GM19438 (cell line): Measurements from ENCODE around the gene TCEAL7.
"Not testable (repeated sequence)": the region's sequence is repeated elsewhere in the genome, so short reads cannot be mapped to it uniquely, and the experiment has no call there.

Experiments used
- ATAC-seq: cut with Tn5 transposase; IDR thresholded peaks from one replicate; pipeline ENCODE4 v1.9.1; 2021; ENCODE audit warnings: low read depth; ENCODE audit not compliant: unreplicated experiment

TCEAL7 gene

DNA sequence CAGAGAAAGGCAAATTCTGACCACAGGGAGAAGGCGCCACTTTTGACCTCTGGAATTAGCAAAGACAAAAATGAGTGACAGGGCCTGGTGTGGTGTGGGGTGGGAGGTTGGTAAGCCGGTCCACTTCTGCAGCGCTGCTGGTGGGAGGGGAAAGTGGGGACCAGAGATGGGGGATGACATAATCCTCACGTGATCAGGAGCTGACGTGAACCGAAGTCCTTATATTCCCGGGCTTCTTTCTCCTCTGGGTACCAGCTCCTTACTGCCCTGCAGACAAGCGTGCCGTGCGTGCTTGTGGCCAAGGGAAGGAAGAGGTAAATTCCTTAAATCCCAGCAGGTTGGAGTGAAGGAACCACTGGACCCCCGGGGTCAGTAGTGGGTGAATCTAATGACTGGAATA, at the start of gene TCEAL7:
TSS of gene TCEAL7 (plus strand) at position 249 of the 400 bp plus-strand sequence. CDS start 1,165 bp downstream, outside the sequence.
- no peak for ATAC-seq

DNA sequence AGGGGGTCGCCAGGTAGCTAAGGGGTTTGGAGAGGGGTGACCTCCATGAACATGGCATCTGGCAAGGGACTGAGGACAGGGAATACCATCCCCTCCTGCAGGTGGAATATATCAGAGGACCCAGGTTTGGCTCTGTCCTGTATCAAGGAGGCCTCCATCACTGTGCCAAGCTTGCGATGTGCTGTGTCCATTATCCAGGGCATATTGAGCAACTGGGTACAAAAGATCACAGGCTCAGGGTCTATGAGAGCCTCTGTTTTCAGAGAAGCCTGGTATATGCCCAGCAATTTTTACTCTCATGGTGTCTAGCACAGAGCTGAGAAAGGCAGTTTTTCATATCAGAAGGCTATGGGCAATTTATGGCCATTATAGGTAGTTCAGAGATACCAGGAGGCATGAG, 36.9 kb upstream of the TCEAL7 start:
- no peak for ATAC-seq

GRCh38 chrX:103304705-103305104, 25.3 kb upstream of the TCEAL7 start:
- no peak for ATAC-seq

DNA sequence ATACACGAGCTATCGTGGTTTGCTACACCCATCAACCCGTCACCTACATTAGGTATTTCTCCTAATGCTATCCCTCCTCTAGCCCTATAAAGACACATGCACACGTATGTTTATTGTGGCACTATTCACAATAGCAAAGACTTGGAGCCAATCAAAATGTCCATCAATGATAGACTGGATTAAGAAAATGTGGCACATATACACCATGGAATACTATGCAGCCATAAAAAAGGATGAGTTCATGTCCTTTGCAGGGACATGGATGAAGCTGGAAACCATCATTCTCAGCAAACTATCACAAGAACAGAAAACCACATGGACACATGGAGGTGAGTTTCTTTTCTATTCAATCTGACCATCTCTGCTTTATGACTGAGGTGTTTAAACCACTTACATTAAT, 24.4 kb upstream of the TCEAL7 start:
- not testable (repeated sequence) for ATAC-seq

DNA sequence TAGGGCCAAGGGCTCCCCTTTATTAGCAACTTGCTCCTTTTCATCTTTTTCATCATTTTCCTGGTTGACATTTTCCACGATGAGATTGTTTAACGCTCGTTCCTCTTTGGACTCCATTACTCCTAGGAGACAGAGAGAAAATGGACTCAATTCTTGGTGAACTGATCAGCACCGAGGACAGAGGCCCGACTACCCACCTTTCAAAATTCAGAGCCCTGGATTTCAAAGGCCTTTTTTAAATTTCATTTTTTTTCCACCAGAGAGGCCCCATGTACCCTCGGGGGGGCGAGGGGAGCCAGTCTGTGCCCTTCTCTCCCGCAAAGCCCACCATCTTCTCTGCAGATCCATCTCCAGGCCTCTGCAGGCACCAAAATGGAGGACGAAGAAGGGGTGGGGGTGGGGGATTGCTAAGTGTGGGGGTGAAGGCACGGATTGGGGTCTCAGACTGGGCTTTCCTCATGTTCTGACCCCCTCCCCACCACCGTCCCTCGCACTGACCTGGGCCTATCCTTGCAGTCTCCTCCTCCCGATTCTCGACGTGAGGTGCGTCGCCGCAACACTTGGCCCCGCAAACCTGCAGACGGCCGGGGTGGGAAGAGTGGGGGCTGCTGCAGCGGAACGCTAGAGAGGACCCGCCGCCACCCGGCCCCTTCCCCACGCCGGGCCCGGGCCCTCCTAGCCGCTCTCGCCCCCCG, 20.0 kb upstream of the TCEAL7 start:
- ATAC-seq: no peak

- peak; percentile 99 for ATAC-seq
These were observed 19.3 kb upstream of the TCEAL7 start, which contains the start of gene BEX2 for GRCh38 chrX:103310555-103311398. TSS of gene BEX2 (minus strand) at chrX:103310990. CDS start at chrX:103309976, 1,014 bp downstream.

DNA sequence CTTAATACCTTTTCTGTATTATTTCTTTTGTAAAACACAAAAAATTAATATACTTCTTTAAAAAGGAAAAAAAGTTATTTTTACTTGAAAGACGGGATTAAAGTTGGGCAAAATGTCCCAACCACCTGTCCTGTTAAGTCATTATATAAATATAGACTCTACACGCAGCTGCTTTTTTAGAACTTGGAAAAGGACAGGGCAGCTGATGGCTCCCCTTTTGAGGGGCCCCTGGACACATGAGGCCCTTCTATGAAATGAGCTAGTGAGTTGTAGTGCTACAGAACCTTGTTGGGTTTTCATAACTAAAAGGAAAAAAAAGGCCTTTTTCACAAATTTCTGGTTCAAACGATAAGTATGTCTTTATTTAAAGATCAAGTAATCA, 18.6 kb upstream of the TCEAL7 start:
- ATAC-seq: no peak

GRCh38 chrX:103330681-103331288, 746 bp downstream of the TCEAL7 start:
- no peak for ATAC-seq

GRCh38 chrX:103338663-103339062, 8.6 kb downstream of the TCEAL7 start:
- no peak for ATAC-seq

- peak; percentile 62 for ATAC-seq
These were observed 13.1 kb downstream of the TCEAL7 start for GRCh38 chrX:103343105-103343504.

- ATAC-seq: no peak
These were observed 14.6 kb downstream of the TCEAL7 start for GRCh38 chrX:103344606-103345005.

DNA sequence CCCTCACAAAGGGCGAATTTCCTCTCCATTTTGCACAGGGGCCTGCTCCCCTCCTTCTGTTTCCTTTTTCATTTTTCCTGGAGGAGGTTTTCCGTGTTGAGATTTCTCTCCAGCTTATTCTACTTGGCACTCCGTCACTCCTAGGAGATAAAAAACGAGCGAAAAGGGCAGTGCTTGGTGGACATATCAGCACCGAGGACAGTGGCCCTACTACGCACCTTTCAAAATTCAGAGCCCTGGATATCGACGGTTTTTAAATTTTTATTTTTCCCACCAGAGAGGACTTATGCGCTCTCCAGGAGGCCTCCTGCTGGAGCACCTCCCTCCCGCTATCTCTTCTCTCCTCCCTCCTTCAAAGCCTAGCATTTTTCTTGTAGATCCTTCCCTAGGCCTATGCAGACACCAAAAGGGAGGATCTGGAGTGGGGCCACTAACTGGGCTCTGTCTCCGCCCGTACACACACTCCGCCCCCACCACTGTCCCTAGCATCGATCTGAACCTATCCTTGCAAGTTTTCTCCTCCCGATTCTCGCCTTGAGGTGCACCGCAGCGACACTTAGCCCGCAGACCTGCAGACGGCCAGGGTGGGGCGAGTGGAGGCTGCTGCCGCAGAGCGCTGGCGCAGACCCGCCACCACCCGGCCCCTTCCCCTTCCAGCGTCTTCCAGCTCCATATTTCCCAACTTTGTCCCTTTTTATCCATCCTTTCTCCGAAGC, 17.8 kb downstream of the TCEAL7 start:
- no peak for ATAC-seq

DNA sequence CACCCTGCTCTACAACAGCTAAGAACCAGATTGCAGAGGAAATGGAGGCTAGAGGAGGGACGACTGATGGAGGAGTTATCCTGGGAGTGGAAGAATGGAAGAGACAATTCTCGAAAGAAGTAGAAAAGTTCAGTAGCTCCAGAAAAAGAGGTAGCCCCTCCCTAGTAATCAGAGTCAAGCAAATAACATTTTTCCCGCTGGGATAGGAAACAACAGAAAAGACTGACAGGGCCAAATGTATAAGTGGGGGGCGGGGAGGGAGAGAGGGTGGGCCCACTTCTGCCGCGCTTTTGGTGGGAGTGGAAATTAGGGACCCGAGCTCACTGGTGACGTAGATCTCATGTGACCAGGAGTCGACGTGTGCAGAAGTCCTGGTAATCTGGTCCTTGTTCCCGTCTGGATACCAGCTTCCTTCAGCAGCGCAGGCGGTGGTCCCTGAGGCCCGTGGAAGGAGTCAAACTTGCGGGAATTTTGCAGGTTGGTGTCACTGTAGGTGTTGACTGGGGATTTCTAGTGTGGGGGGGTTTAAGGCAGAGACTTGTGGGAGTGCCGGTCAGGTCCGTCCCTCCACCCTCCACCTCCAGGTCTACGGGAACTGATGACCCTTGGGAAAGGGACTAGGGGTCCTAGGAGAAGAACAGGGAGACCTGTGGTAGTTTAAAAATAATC, 26.2 kb downstream of the TCEAL7 start, which contains the start of gene TCEAL9:
TSS of gene TCEAL9 (plus strand) at position 377 of the 669 bp plus-strand sequence. CDS start 1,179 bp downstream, outside the sequence.
- peak; percentile 78 for ATAC-seq

DNA sequence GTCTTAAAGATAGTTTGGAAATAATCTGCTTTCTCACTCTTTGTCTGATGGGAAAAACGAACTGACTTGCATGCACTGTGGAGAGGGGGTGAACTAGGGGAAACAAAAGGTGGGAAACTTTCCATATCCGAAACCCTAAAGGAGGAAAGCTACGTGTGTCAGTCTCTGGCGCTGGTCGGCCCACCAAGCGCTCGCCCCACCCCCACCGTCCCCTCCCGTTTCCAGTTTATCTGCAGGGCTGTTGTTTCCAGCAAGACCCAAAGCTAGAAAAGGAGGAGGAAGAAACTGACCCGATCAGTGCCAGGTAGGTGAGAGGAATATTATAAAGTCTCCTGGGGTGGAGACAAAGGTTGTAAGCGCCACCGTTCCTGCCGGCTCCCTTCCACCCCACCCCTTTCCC, 26.8 kb downstream of the TCEAL7 start:
- peak; percentile 25 for ATAC-seq

DNA sequence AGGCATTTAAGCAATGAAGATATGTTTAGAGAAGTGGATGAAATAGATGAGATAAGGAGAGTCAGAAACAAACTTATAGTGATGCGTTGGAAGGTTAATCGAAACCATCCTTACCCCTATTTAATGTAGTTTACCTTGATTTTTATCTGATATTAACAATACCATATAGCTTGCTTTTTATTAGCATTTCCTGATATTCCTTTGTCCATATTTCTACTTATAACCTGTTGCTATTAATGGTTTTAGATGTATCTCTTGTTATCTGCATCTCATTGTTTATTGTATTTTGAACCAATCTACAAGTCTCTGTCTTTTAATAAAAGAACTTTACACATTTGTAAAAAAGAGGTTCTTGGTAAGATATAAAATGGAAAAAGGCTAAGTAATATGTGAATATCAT, 27.8 kb downstream of the TCEAL7 start:
- no peak for ATAC-seq

GRCh38 chrX:103359605-103360004, 29.6 kb downstream of the TCEAL7 start:
- not testable (repeated sequence) for ATAC-seq

GRCh38 chrX:103360092-103360491, 30.1 kb downstream of the TCEAL7 start:
- ATAC-seq: no peak

DNA sequence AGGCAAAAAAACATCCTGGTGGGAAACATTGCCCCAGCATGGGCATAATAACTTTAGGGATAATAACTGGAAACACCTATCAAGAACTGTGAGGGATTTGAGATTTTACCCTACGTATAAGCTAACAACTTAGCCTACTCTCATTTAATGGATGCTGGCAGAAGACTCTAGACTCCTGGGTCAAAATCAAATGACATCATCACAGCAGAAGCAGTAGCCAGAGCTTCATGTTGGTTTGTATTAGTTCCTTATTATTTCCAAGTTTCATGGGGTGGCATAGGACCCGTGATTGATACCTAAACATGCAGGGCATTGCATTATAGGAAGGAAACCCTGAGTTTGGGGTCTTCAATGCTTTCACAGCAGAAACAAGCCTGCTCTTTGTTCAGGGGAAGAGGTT, 30.9 kb downstream of the TCEAL7 start:
- ATAC-seq: no peak

- no peak for ATAC-seq
These were observed 31.8 kb downstream of the TCEAL7 start for GRCh38 chrX:103361798-103362197.

DNA sequence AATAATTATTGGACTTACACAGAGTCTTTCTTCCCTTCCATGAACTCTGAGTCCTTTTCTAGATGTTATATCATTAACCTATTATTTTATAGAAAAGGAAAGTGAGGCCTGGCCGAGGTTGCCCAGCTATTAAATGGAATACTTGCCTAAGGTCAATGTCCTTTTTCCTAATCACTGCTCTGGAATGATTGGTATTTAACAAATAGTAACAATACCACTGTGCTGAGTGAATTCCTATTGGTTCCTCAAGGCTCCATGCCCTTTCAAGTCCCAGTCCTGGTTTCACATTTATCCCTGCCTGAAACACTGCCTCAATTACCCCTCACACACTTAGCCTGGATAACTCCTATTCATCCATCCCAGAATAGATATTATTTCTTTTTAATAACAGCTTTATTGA, 32.4 kb downstream of the TCEAL7 start:
- ATAC-seq: no peak
